Hepatocyte (in vitro differentiated cells): ENCODE results near the gene NDFIP2. TPM values are rescaled to one million over a fixed set of nuclear protein-coding genes. Genes with fewer than 3 reads are reported as not detected.

Experiments used
- DNase-seq: peaks from one replicate; pipeline ENCODE4 v3.0.0-alpha.2; 2016; ENCODE audit warnings: low spot score
- H2AFZ ChIP-seq: fragments of 200-600 bp; sonication (generic); 2 replicates; pipeline ENCODE4 v1.6.0; 2016; ENCODE audit warnings: antibody characterized with exemption, mild to moderate bottlenecking
- H3K27ac ChIP-seq: fragments of 200-600 bp; sonication (generic); 2 replicates; pipeline ENCODE4 v1.5.1; 2016; ENCODE audit warnings: mild to moderate bottlenecking
- H3K27me3 ChIP-seq: fragments of 200-600 bp; sonication (generic); 2 replicates; pipeline ENCODE4 v1.6.1; 2016
- H3K36me3 ChIP-seq: fragments of 200-600 bp; sonication (generic); replicated peaks from 2 replicates; pipeline ENCODE4 v1.5.1; 2016; ENCODE audit warnings: low read depth; ENCODE audit not compliant: insufficient read depth
- H3K4me1 ChIP-seq: fragments of 200-600 bp; sonication (generic); 2 replicates; pipeline ENCODE4 v1.5.1; 2016; ENCODE audit warnings: mild to moderate bottlenecking, moderate library complexity; ENCODE audit not compliant: insufficient read depth
- H3K4me2 ChIP-seq: fragments of 200-600 bp; sonication (generic); 2 replicates; pipeline ENCODE4 v1.6.0; 2016
- H3K4me3 ChIP-seq: fragments of 200-600 bp; sonication (generic); 2 replicates; pipeline ENCODE4 v1.5.1; 2016; ENCODE audit warnings: mild to moderate bottlenecking
- H3K79me2 ChIP-seq: fragments of 200-600 bp; sonication (generic); 2 replicates; pipeline ENCODE4 v1.6.0; 2017; ENCODE audit warnings: mild to moderate bottlenecking
- H3K9me2 ChIP-seq: fragments of 200-600 bp; sonication (generic); replicated peaks from 2 replicates; pipeline ENCODE4 v1.6.0; 2017; ENCODE audit warnings: mild to moderate bottlenecking; ENCODE audit not compliant: insufficient read depth
- H3K9me3 ChIP-seq: fragments of 200-600 bp; sonication (generic); 2 replicates; pipeline ENCODE4 v1.5.1; 2016; ENCODE audit warnings: low read depth, mild to moderate bottlenecking
- H4K20me1 ChIP-seq: fragments of 200-600 bp; sonication (generic); 2 replicates; pipeline ENCODE4 v1.6.0; 2016; ENCODE audit warnings: mild to moderate bottlenecking; ENCODE audit not compliant: insufficient read depth, poor library complexity, severe bottlenecking
- CTCF ChIP-seq: fragments of 200-600 bp; sonication (generic); IDR thresholded peaks from 2 replicates; pipeline ENCODE4 v1.5.1; 2016; ENCODE audit warnings: antibody characterized with exemption, mild to moderate bottlenecking; ENCODE audit not compliant: poor library complexity
- EZH2 ChIP-seq: fragments of 200-600 bp; sonication (generic); IDR thresholded peaks from 2 replicates; pipeline ENCODE4 v1.6.1; 2016; ENCODE audit warnings: antibody characterized with exemption, mild to moderate bottlenecking, borderline replicate concordance
- EZH2phosphoT487 ChIP-seq: fragments of 200-600 bp; sonication (generic); IDR thresholded peaks from one replicate; pipeline ENCODE4 v1.6.1; 2018; ENCODE audit warnings: antibody characterized with exemption, mild to moderate bottlenecking, low read depth, moderate library complexity; ENCODE audit not compliant: unreplicated experiment, severe bottlenecking
- WGBS: methylation state at CpG from one replicate; pipeline ENCODE4 v1.1.6; 2016; ENCODE audit warnings: low lambda C conversion rate; ENCODE audit errors: missing lambda C conversion rate; 5-methylcytosine and 5-hydroxymethylcytosine counted together
- polyA plus RNA-seq: library from polyadenylated mRNA; unstranded; fragments of >200 nt; fragmentation: Nextera tagmentation; extraction: Ambion mirVana; gene quantifications from 2 replicates; pipeline ENCODE4 v1.2.1, GENCODE V29; 2016
- total RNA-seq: library from RNA; depleted of rRNA; stranded (reverse); fragments of >200 nt; gene quantifications from 2 replicates; pipeline ENCODE4 v1.2.3, GENCODE V29; 2014

NDFIP2 gene
- total and polyA plus RNA-seq, 2 experiments from 2014 or later = 54.4 to 80.2 TPM

GRCh38 chr13:79445968-79446645 lies 34.8 kb upstream of the NDFIP2 start:
- no peak for DNase-seq
- no peaks in the 10 kb centered on the region for H4K20me1 ChIP-seq

DNA sequence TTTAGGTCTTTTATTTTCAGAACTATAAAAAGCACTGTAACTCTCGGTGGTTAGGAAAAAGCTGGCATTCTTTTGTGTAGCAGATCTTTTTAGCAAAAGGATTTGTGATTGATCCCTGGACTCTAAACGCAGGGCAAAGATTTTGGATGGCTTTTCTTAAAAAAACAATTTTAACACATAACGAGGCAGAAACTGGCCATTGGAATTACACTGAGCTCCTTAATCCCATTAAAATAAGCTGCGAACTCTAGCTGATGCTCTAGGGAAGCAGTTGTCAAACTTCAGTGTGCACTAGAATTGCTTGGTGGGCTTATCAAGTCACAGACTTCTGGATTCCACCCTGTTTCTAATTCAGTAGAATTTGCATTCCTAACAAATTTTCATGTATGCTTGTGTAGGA lies 33.8 kb upstream of the NDFIP2 start:
- DNase-seq = no peak
- Histone ChIP-seq H3K9me3 (no peaks in the 10 kb centered on the region), H3K36me3 (no peaks in the 10 kb centered on the region), H3K4me2 (no peak overlapping the region), H3K9me2 (no peaks in the 10 kb centered on the region), H3K27me3 (no peaks in the 10 kb centered on the region), H2AFZ (no peak overlapping the region), H4K20me1 (no peaks in the 10 kb centered on the region), H3K4me1 (peaks cover 6% of the 10 kb centered on the region), H3K27ac (no peak overlapping the region), H3K79me2 (no peaks in the 10 kb centered on the region), H3K4me3 (no peak overlapping the region)
- TF ChIP-seq EZH2phosphoT487 = no peak
- WGBS = 61% methylated on average over 4 of the region's 4 CpGs

More at GRCh38 chr13:79445968-79446645, 34.8 kb upstream of the NDFIP2 start:
- no peak overlapping the region for H3K4me2 ChIP-seq
- H3K9me2 ChIP-seq = no peaks in the 10 kb centered on the region
- H3K4me1 ChIP-seq = peaks cover 12% of the 10 kb centered on the region
- no peaks in the 10 kb centered on the region for H3K27me3 ChIP-seq
- H3K79me2 ChIP-seq = no peaks in the 10 kb centered on the region
- no peak overlapping the region for H2AFZ ChIP-seq
- TF ChIP-seq EZH2phosphoT487 = no peak
- no peak for TF ChIP-seq EZH2
- TF ChIP-seq CTCF = no peak
- WGBS = 88% methylated on average over 11 of the region's 11 CpGs
- no peaks in the 10 kb centered on the region for H3K9me3 ChIP-seq
- H3K27ac ChIP-seq = no peak overlapping the region
- H3K4me3 ChIP-seq = no peak overlapping the region
- no peaks in the 10 kb centered on the region for H3K36me3 ChIP-seq

- no peaks in the 10 kb centered on the region for H3K79me2 ChIP-seq
- no peak overlapping the region for H3K4me2 ChIP-seq
- TF ChIP-seq EZH2phosphoT487 (no peak), EZH2 (no peak), CTCF (no peak)
- DNase-seq = no peak
- no peaks in the 10 kb centered on the region for H3K27me3 ChIP-seq
- no peak overlapping the region for H3K27ac ChIP-seq
- no peaks in the 10 kb centered on the region for H3K9me2 ChIP-seq
- H2AFZ ChIP-seq = no peak overlapping the region
- WGBS = 44% methylated on average over 2 of the region's 2 CpGs
- H3K9me3 ChIP-seq = no peaks in the 10 kb centered on the region
- H3K4me3 ChIP-seq = no peak overlapping the region
- H3K36me3 ChIP-seq = no peaks in the 10 kb centered on the region
- peaks cover under 1% of the 10 kb centered on the region for H3K4me1 ChIP-seq
- H4K20me1 ChIP-seq = no peaks in the 10 kb centered on the region
Measured at GRCh38 chr13:79447741-79448140, 33.2 kb upstream of the NDFIP2 start.

DNA sequence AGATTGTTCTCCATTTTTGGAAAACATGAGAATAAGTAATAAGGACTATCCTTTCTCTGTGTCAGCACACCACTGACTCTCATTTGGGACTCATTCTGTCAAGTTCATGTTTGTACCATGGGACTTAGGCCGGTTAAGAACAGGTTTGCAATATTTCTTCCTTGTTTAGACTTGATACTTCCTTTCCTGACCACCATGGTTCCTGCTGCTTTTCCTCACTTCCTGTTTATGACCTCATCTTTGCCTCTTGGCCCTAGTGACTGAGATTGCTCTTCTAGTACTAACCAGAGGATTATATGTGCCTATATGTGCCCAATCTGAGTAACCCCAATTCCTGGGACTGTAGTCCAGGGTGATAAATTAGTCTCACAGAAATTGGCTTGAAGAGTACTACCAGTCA lies 32.5 kb upstream of the NDFIP2 start:
- WGBS = 78% methylated on average over 1 of the region's 1 CpG
- TF ChIP-seq EZH2 (no peak), EZH2phosphoT487 (no peak), CTCF (no peak)
- no peaks in the 10 kb centered on the region for H3K9me3 ChIP-seq

More for the DNA sequence above, 32.5 kb upstream of the NDFIP2 start:
- no peaks in the 10 kb centered on the region for H3K79me2 ChIP-seq
- H4K20me1 ChIP-seq = no peaks in the 10 kb centered on the region
- H3K4me3 ChIP-seq = no peak overlapping the region
- no peak overlapping the region for H3K4me2 ChIP-seq
- H3K4me1 ChIP-seq = no peaks in the 10 kb centered on the region
- H2AFZ ChIP-seq = no peak overlapping the region
- H3K36me3 ChIP-seq = no peaks in the 10 kb centered on the region
- DNase-seq = no peak
- H3K9me2 ChIP-seq = no peaks in the 10 kb centered on the region
- H3K27me3 ChIP-seq = no peaks in the 10 kb centered on the region
- H3K27ac ChIP-seq = no peak overlapping the region
